Measurements from ENCODE around the gene ZNF420. TPM values are rescaled to one million over a fixed set of nuclear protein-coding genes. Genes with fewer than 3 reads are reported as not detected.
"Not testable (repeated sequence)": the region's sequence is repeated elsewhere in the genome, so short reads cannot be mapped to it uniquely, and the experiment has no call there.

ZNF420 gene
- total RNA-seq, 1 experiment from 2014 or later: 3.2 TPM

- Mint-ChIP-seq H3K36me3 (ENCODE audit: insufficient read depth, unreplicated experiment) (peaks cover 4% of the 10 kb centered on the region), H3K27ac (ENCODE audit: unreplicated experiment) (no peak overlapping the region), H3K9me3 (ENCODE audit: unreplicated experiment) (peaks cover 60% of the 10 kb centered on the region), H3K4me1 (ENCODE audit: low read depth, unreplicated experiment) (no peaks in the 10 kb centered on the region), H3K27me3 (ENCODE audit: insufficient read depth, unreplicated experiment) (no peaks in the 10 kb centered on the region), H3K4me3 (ENCODE audit: unreplicated experiment) (no peak overlapping the region)
- DNase-seq: no peak
- no peak for TF ChIP-seq CTCF (IDR thresholded peaks at IDR 0.05; ENCODE audit: insufficient read depth in 1 of 2, low read depth in 1 of 2, low read length in 1 of 2, severe bottlenecking in 1 of 2, unreplicated experiment in 1 of 2)
- Histone ChIP-seq H3K4me3 (ENCODE audit: low read depth, low read length) (no peak overlapping the region), H3K36me3 (ENCODE audit: control insufficient read depth, insufficient read depth, low read length) (no peaks in the 10 kb centered on the region), H3K4me1 (no peaks in the 10 kb centered on the region), H3K9me3 (peaks cover 16% of the 10 kb centered on the region; the same call in 1 of the 2 replicates), H3K27me3 (replicated peaks; ENCODE audit: control insufficient read depth, insufficient read depth, low read length) (no peaks in the 10 kb centered on the region)
- POLR2A ChIA-PET: no interaction called here
- CTCF ChIA-PET: no interaction called here
- no TSS peak for BruUV-seq (replicated peaks)
- intact Hi-C loops (cut with micrococcal nuclease; ENCODE audit: unreplicated experiment): no loop called here
Measured at GRCh38 chr19:37056776-37057175, 21.5 kb upstream of the ZNF420 start.

GRCh38 chr19:37059142-37059541 lies 19.1 kb upstream of the ZNF420 start:
- peaks cover 4% of the 10 kb centered on the region for H3K36me3 Mint-ChIP-seq (ENCODE audit: insufficient read depth, unreplicated experiment)
- Histone ChIP-seq H3K36me3 (ENCODE audit: control insufficient read depth, insufficient read depth, low read length) (no peaks in the 10 kb centered on the region), H3K9me3 (peaks cover 21% of the 10 kb centered on the region; the same call in 1 of the 2 replicates), H3K4me1 (no peaks in the 10 kb centered on the region), H3K27me3 (replicated peaks; ENCODE audit: control insufficient read depth, insufficient read depth, low read length) (no peaks in the 10 kb centered on the region), H3K4me3 (ENCODE audit: low read depth, low read length) (no peak overlapping the region)
- no TSS peak for BruUV-seq (replicated peaks)
- peaks cover 70% of the 10 kb centered on the region for H3K9me3 Mint-ChIP-seq (ENCODE audit: unreplicated experiment)
- ChIA-PET POLR2A (no interaction called here), CTCF (no interaction called here)
- H3K27me3 Mint-ChIP-seq (ENCODE audit: insufficient read depth, unreplicated experiment): no peaks in the 10 kb centered on the region
- no peak for DNase-seq
- H3K27ac Mint-ChIP-seq (ENCODE audit: unreplicated experiment): no peak overlapping the region
- H3K4me3 Mint-ChIP-seq (ENCODE audit: unreplicated experiment): no peak overlapping the region
- H3K4me1 Mint-ChIP-seq (ENCODE audit: low read depth, unreplicated experiment): no peaks in the 10 kb centered on the region
- intact Hi-C loops (cut with micrococcal nuclease; ENCODE audit: unreplicated experiment): no loop called here
- no peak for TF ChIP-seq CTCF (IDR thresholded peaks at IDR 0.05; ENCODE audit: insufficient read depth in 1 of 2, low read depth in 1 of 2, low read length in 1 of 2, severe bottlenecking in 1 of 2, unreplicated experiment in 1 of 2)

GRCh38 chr19:37064886-37065285 lies 13.3 kb upstream of the ZNF420 start:
- H3K4me3 ChIP-seq (ENCODE audit: low read depth, low read length); H3K4me1 Mint-ChIP-seq (ENCODE audit: low read depth, unreplicated experiment); H3K36me3 ChIP-seq (ENCODE audit: control insufficient read depth, insufficient read depth, low read length); CTCF ChIA-PET; intact Hi-C loops (cut with micrococcal nuclease; ENCODE audit: unreplicated experiment); H3K27me3 Mint-ChIP-seq (ENCODE audit: insufficient read depth, unreplicated experiment); DNase-seq; H3K27me3 ChIP-seq (replicated peaks; ENCODE audit: control insufficient read depth, insufficient read depth, low read length); H3K4me1 ChIP-seq; H3K4me3 Mint-ChIP-seq (ENCODE audit: unreplicated experiment); POLR2A ChIA-PET; BruUV-seq (replicated peaks); H3K36me3 Mint-ChIP-seq (ENCODE audit: insufficient read depth, unreplicated experiment); H3K27ac Mint-ChIP-seq (ENCODE audit: unreplicated experiment): not testable (repeated sequence)
- peaks cover 17% of the 10 kb centered on the region; the same call in 1 of the 2 replicates for H3K9me3 ChIP-seq
- peaks cover 81% of the 10 kb centered on the region for H3K9me3 Mint-ChIP-seq (ENCODE audit: unreplicated experiment)

- peaks cover 5% of the 10 kb centered on the region for H3K36me3 Mint-ChIP-seq (ENCODE audit: insufficient read depth, unreplicated experiment)
- no peak overlapping the region for H3K27ac Mint-ChIP-seq (ENCODE audit: unreplicated experiment)
- H3K27me3 ChIP-seq (replicated peaks; ENCODE audit: control insufficient read depth, insufficient read depth, low read length): no peaks in the 10 kb centered on the region
- ChIA-PET CTCF (no interaction called here), POLR2A (no interaction called here)
- DNase-seq: no peak
- no peaks in the 10 kb centered on the region for H3K9me3 ChIP-seq
- no peaks in the 10 kb centered on the region for H3K27me3 Mint-ChIP-seq (ENCODE audit: insufficient read depth, unreplicated experiment)
- peaks cover 17% of the 10 kb centered on the region for H3K9me3 Mint-ChIP-seq (ENCODE audit: unreplicated experiment)
- H3K4me1 ChIP-seq: no peaks in the 10 kb centered on the region
- BruUV-seq (replicated peaks): no TSS peak
- no peak for TF ChIP-seq CTCF (IDR thresholded peaks at IDR 0.05; ENCODE audit: insufficient read depth in 1 of 2, low read depth in 1 of 2, low read length in 1 of 2, severe bottlenecking in 1 of 2, unreplicated experiment in 1 of 2)
- peaks cover 7% of the 10 kb centered on the region for H3K4me1 Mint-ChIP-seq (ENCODE audit: low read depth, unreplicated experiment)
- intact Hi-C loops (cut with micrococcal nuclease; ENCODE audit: unreplicated experiment): no loop called here
- no peak overlapping the region for H3K4me3 Mint-ChIP-seq (ENCODE audit: unreplicated experiment)
- H3K36me3 ChIP-seq (ENCODE audit: control insufficient read depth, insufficient read depth, low read length): no peaks in the 10 kb centered on the region
- no peak overlapping the region for H3K4me3 ChIP-seq (ENCODE audit: low read depth, low read length)
Measured at GRCh38 chr19:37074111-37074510, 4.1 kb upstream of the ZNF420 start.
